Stimulated activated naive B cell treated with anti-CD40 and anti-IgM and Interleukin-4, amounts not matched to agents 10 μg/mL and 1 μg/mL and 100 μg/mL, for 72 hours (primary cell): Measurements from ENCODE around the gene NME7.
"Not testable (repeated sequence)": the region's sequence is repeated elsewhere in the genome, so short reads cannot be mapped to it uniquely, and the experiment has no call there.

ENCODE experiments used
- ATAC-seq, 2 donors: fragments of 150-1000 bp; cut with Tn5 transposase; replicated peaks; 2 replicates each; pipeline ENCODE4 v1.10.0; 2021; ENCODE audit warnings: moderate library complexity in 1 of 2
- DNase-seq: peaks from one replicate; pipeline ENCODE4 v3.0.0; 2021
- H3K27ac Mint-ChIP-seq: one replicate; pipeline ENCODE4 v1.8.0; 2022; ENCODE audit warnings: mild to moderate bottlenecking, mixed read lengths
- H3K27me3 Mint-ChIP-seq, 2 donors: one replicate each; pipeline ENCODE4 v1.8.0; 2022; ENCODE audit warnings: mixed read lengths in 2 of 2
- H3K36me3 Mint-ChIP-seq, 2 donors: one replicate each; pipeline ENCODE4 v1.8.0; 2022; ENCODE audit warnings: mixed read lengths in 2 of 2, mild to moderate bottlenecking in 1 of 2
- H3K4me1 Mint-ChIP-seq, 2 donors: one replicate each; pipeline ENCODE4 v1.8.0; 2022; ENCODE audit warnings: mixed read lengths in 2 of 2, mild to moderate bottlenecking in 1 of 2
- H3K4me3 Mint-ChIP-seq, 2 donors: one replicate each; pipeline ENCODE4 v1.8.0; 2022; ENCODE audit warnings: mild to moderate bottlenecking in 2 of 2, mixed read lengths in 2 of 2, moderate library complexity in 1 of 2
- H3K9me3 Mint-ChIP-seq, 2 donors: one replicate each; pipeline ENCODE4 v1.8.0; 2022; ENCODE audit warnings: mixed read lengths in 2 of 2, mild to moderate bottlenecking in 1 of 2

Gene NME7

GRCh38 chr1:169363046-169363730, 4.4 kb downstream of the NME7 start:
- no peak overlapping the region for H3K27ac Mint-ChIP-seq

GRCh38 chr1:169361281-169361680, 6.3 kb downstream of the NME7 start:
- Mint-ChIP-seq H3K4me1 (peaks cover 9 to 11% of the 10 kb centered on the region in 2 donors), H3K36me3 (no peaks in the 10 kb centered on the region), H3K9me3 (peaks cover 0 to 4% of the 10 kb centered on the region in 2 donors), H3K27me3 (no peaks in the 10 kb centered on the region), H3K27ac (no peak overlapping the region), H3K4me3 (no peak overlapping the region)
- DNase-seq (no peak), ATAC-seq (no peak)

More at GRCh38 chr1:169363046-169363730, 4.4 kb downstream of the NME7 start:
- ATAC-seq (peak; percentile 52 to 53), DNase-seq (no peak)
- Mint-ChIP-seq H3K4me3 (no peak overlapping the region), H3K4me1 (peaks cover 9 to 11% of the 10 kb centered on the region in 2 donors), H3K27me3 (no peaks in the 10 kb centered on the region), H3K9me3 (peaks cover 0 to 4% of the 10 kb centered on the region in 2 donors), H3K36me3 (no peaks in the 10 kb centered on the region)

GRCh38 chr1:169360415-169360814, 7.2 kb downstream of the NME7 start:
- Mint-ChIP-seq H3K27me3 (no peaks in the 10 kb centered on the region), H3K4me3 (no peak overlapping the region), H3K4me1 (peaks cover 10 to 11% of the 10 kb centered on the region in 2 donors), H3K27ac (no peak overlapping the region), H3K36me3 (no peaks in the 10 kb centered on the region), H3K9me3 (peaks cover 0 to 4% of the 10 kb centered on the region in 2 donors)
- DNase-seq (no peak), ATAC-seq (no peak)

GRCh38 chr1:169348383-169349036, 19.1 kb downstream of the NME7 start:
- H3K9me3 Mint-ChIP-seq: no peaks in the 10 kb centered on the region
- peaks cover 0 to 2% of the 10 kb centered on the region in 2 donors for H3K36me3 Mint-ChIP-seq
- no peak overlapping the region for H3K27ac Mint-ChIP-seq
- peaks cover 0 to 2% of the 10 kb centered on the region in 2 donors for H3K4me1 Mint-ChIP-seq
- ATAC-seq: no peak
- DNase-seq: no peak
- H3K4me3 Mint-ChIP-seq: no peak overlapping the region
- no peaks in the 10 kb centered on the region for H3K27me3 Mint-ChIP-seq

DNA sequence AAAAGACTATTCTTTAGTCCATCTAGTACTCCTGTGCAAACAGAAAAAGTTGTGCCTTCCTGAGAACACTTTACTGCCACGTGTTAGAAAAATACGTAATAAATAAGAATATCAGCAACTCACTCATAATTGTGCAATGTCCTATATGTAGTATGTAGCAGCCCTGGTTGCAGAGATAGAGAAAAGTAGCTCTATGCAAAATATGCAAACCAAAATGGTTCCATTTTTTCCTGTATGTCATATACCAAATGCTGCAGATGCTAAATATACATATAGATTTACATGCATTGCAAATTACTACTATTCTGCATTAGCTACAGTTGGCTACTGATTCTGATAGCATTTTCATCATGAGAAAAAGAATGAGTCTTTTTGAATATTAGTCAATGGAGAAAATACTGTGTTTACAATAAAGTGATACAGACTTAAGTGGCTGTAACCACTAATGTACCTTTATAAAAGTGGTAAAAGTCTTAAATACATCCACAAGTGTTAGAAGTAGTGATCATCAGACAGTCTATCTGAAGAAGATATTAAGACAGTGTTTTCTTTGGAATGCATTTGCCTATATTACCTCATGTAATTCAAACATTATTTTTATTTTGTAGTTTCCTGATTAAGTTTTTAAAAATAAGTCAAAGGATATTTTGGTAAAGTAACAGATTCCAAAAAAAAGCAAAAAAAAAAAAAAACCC, 19.8 kb downstream of the NME7 start:
- Mint-ChIP-seq H3K4me1 (peaks cover 0 to 2% of the 10 kb centered on the region in 2 donors), H3K36me3 (peaks cover 0 to 2% of the 10 kb centered on the region in 2 donors), H3K4me3 (no peak overlapping the region), H3K9me3 (no peaks in the 10 kb centered on the region), H3K27ac (no peak overlapping the region), H3K27me3 (no peaks in the 10 kb centered on the region)
- ATAC-seq (no peak), DNase-seq (no peak)

- H3K4me3 Mint-ChIP-seq: no peak overlapping the region
- no peak overlapping the region for H3K27ac Mint-ChIP-seq
- no peaks in the 10 kb centered on the region for H3K27me3 Mint-ChIP-seq
- H3K9me3 Mint-ChIP-seq: no peaks in the 10 kb centered on the region
- peaks cover under 1 to 2% of the 10 kb centered on the region in 2 donors for H3K36me3 Mint-ChIP-seq
- peaks cover 0 to 2% of the 10 kb centered on the region in 2 donors for H3K4me1 Mint-ChIP-seq
- DNase-seq (no peak), ATAC-seq (no peak)
Observed at GRCh38 chr1:169346036-169346589, 21.5 kb downstream of the NME7 start.

GRCh38 chr1:169345511-169345910, 22.1 kb downstream of the NME7 start:
- Mint-ChIP-seq H3K27ac (no peak overlapping the region), H3K9me3 (peaks cover 3 to 4% of the 10 kb centered on the region in 2 donors), H3K4me1 (peaks cover 3 to 8% of the 10 kb centered on the region in 2 donors), H3K4me3 (no peak overlapping the region), H3K27me3 (no peaks in the 10 kb centered on the region), H3K36me3 (peaks cover 6% of the 10 kb centered on the region in 2 donors)
- no peak for ATAC-seq
- no peak for DNase-seq

DNA sequence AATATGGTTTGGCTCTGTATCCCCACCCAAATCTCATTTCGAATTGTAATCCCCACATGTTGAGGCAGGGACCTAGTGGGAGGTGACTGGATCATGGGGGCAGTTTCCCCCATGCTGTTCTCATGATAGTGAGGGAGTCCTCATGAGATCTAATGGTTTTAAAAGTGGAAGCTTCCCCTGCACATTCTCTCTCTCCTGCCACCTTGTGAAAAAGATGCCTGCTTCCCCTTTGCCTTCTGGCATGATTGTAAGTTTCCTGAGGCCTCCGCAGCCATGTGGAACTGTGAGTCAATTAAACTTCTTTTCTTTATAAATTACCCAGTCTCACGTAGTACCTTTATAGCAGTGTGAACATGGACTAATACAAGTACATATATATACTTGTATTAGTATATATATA, 25.5 kb downstream of the NME7 start:
- ATAC-seq, H3K27ac Mint-ChIP-seq, H3K4me3 Mint-ChIP-seq, DNase-seq, H3K27me3 Mint-ChIP-seq: not testable (repeated sequence)
- H3K9me3 Mint-ChIP-seq: peaks cover 8 to 12% of the 10 kb centered on the region in 2 donors
- peaks cover 9 to 14% of the 10 kb centered on the region in 2 donors for H3K36me3 Mint-ChIP-seq
- H3K4me1 Mint-ChIP-seq: peaks cover 14 to 23% of the 10 kb centered on the region in 2 donors

DNA sequence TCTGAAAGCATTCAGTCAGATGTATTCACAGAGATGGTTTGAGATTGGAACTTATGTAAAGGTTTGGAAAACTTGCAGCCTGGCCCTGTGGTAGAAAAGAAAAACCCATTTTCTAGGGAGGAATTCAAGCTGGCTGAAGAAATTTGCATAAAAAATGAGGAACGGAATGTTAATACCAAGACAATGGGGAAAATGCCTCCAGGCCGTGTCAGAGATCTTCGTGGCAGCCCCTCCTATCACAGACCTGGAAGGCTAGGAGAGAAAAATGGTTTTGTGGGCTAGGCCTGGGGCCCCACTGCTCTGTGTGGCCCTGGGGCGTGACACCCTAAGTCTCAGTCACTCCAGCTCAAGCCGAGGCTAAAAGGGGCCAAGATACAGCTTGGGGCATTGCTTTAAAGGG, 26.7 kb downstream of the NME7 start:
- H3K36me3 Mint-ChIP-seq: peaks cover 16 to 25% of the 10 kb centered on the region in 2 donors
- no peak overlapping the region for H3K4me3 Mint-ChIP-seq
- DNase-seq (no peak), ATAC-seq (no peak)
- peaks cover 8 to 12% of the 10 kb centered on the region in 2 donors for H3K9me3 Mint-ChIP-seq
- H3K4me1 Mint-ChIP-seq: peaks cover 14 to 23% of the 10 kb centered on the region in 2 donors
- no peaks in the 10 kb centered on the region for H3K27me3 Mint-ChIP-seq
- H3K27ac Mint-ChIP-seq: no peak overlapping the region

GRCh38 chr1:169339773-169340172, 27.8 kb downstream of the NME7 start:
- H3K4me3 Mint-ChIP-seq: no peak overlapping the region
- DNase-seq: no peak
- peaks cover 14 to 23% of the 10 kb centered on the region in 2 donors for H3K4me1 Mint-ChIP-seq
- H3K36me3 Mint-ChIP-seq: peaks cover 21 to 32% of the 10 kb centered on the region in 2 donors
- no peaks in the 10 kb centered on the region for H3K27me3 Mint-ChIP-seq
- ATAC-seq: peak in 1 of 2 donors; percentile 22
- H3K9me3 Mint-ChIP-seq: peaks cover 11 to 15% of the 10 kb centered on the region in 2 donors
- no peak overlapping the region for H3K27ac Mint-ChIP-seq

GRCh38 chr1:169338617-169339016, 29.0 kb downstream of the NME7 start:
- DNase-seq: no peak
- no peak overlapping the region for H3K4me3 Mint-ChIP-seq

DNA sequence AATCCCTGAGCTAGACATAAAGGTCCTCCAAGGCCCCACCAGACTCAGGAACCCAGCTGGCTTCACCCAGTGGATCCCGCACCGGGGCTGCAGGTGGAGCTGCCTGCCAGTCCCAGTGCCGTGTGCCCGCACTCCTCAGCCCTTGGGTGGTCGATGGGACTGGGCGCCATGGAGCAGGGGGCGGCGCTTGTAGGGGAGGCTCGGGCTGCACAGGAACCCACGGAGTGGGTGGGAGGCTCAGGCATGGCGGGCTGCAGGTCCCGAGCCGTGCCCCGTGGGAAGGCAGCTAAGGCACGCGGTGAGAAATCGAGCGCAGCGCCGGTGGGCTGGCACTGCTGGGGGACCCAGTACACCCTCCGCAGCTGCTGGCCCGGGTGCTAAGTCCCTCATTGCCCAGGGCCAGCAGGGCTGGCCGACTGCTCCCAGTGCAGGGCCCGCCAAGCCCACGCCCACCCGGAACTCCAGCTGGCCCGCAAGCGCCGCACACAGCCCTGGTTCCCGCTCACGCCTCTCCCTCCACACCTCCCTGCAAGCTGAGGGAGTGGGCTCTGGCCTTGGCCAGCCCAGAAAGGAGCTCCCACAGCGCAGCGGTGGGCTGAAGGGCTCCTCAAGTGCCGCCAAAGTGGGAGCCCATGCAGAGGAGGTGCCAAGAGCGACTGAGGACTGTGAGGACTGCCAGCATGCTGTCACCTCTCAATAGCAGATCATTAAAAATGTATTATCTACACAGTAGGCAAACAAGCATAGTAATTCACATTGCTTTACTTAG, 30.5 kb downstream of the NME7 start:
- H3K27me3 Mint-ChIP-seq, ATAC-seq, DNase-seq, H3K27ac Mint-ChIP-seq, H3K4me3 Mint-ChIP-seq: not testable (repeated sequence)
- H3K4me1 Mint-ChIP-seq: peaks cover 21 to 38% of the 10 kb centered on the region in 2 donors
- H3K36me3 Mint-ChIP-seq: peaks cover 22 to 43% of the 10 kb centered on the region in 2 donors
- peaks cover 14 to 18% of the 10 kb centered on the region in 2 donors for H3K9me3 Mint-ChIP-seq

More at GRCh38 chr1:169338617-169339016, 29.0 kb downstream of the NME7 start:
- Mint-ChIP-seq H3K4me1 (peaks cover 18 to 32% of the 10 kb centered on the region in 2 donors), H3K9me3 (peaks cover 11 to 15% of the 10 kb centered on the region in 2 donors), H3K36me3 (peaks cover 22 to 40% of the 10 kb centered on the region in 2 donors), H3K27ac (no peak overlapping the region), H3K27me3 (no peaks in the 10 kb centered on the region)
- ATAC-seq: no peak

- Mint-ChIP-seq H3K36me3 (peaks cover 15 to 37% of the 10 kb centered on the region in 2 donors), H3K4me1 (peaks cover 13 to 23% of the 10 kb centered on the region in 2 donors), H3K9me3 (peaks cover 9 to 12% of the 10 kb centered on the region in 2 donors)
- not testable (repeated sequence) for H3K27ac Mint-ChIP-seq, DNase-seq, H3K4me3 Mint-ChIP-seq, H3K27me3 Mint-ChIP-seq, ATAC-seq
Observed at GRCh38 chr1:169334727-169335126, 32.9 kb downstream of the NME7 start.
